Heart left ventricle (tissue), 16 donors: ENCODE measurements around the gene QRICH1. TPM values are rescaled to one million over a fixed set of nuclear protein-coding genes. Genes with fewer than 3 reads are reported as not detected.
A peak's percentile ranks its signal among the peaks of the same experiment; 100 is the strongest.

Source experiments
- ATAC-seq, 4 donors: fragments of 200-7000 bp; cut with Tn5 transposase; one replicate each; pipeline ENCODE4 v1.9.1; 2020 to 2022; ENCODE audit warnings: moderate library complexity in 4 of 4, mild to moderate bottlenecking in 3 of 4, moderate number of reproducible peaks in 1 of 4
- DNase-seq, 5 donors: peaks; one replicate each; pipeline ENCODE4 v3.0.0-alpha.2; 2020
- H3K27ac ChIP-seq, 12 donors: fragments of 200-600 bp; sonication (generic) in 4 of 12; one replicate each; pipeline versions ENCODE4 v1.5.0 to v1.8.0; 2016 to 2022; ENCODE audit warnings: mild to moderate bottlenecking in 2 of 12
- H3K27me3 ChIP-seq, 9 donors: fragments of 200-600 bp; sonication (generic) in 2 of 9; one replicate each; pipeline versions ENCODE4 v1.5.1 to v1.8.0; 2016 to 2022; ENCODE audit warnings: mild to moderate bottlenecking in 3 of 9
- H3K36me3 ChIP-seq, 9 donors: fragments of 200-600 bp; sonication (generic) in 2 of 9; one replicate each; pipeline versions ENCODE4 v1.5.0 to v1.8.0; 2018 to 2022; ENCODE audit warnings: mild to moderate bottlenecking in 2 of 9
- H3K4me1 ChIP-seq, 12 donors: fragments of 200-600 bp; sonication (generic) in 4 of 12; one replicate each; pipeline versions ENCODE4 v1.5.0 to v1.8.0; 2016 to 2022; ENCODE audit warnings: mild to moderate bottlenecking in 3 of 12
- H3K4me3 ChIP-seq, 12 donors: fragments of 200-600 bp; sonication (generic) in 4 of 12; one replicate each; pipeline versions ENCODE4 v1.5.0 to v1.8.0; 2017 to 2022; ENCODE audit warnings: mild to moderate bottlenecking in 9 of 12, moderate library complexity in 4 of 12
- H3K9me3 ChIP-seq, 12 donors: fragments of 200-600 bp; sonication (generic) in 4 of 12; one replicate each; pipeline versions ENCODE4 v1.5.0 to v1.8.0; 2016 to 2022; ENCODE audit warnings: mild to moderate bottlenecking in 1 of 12
- CTCF ChIP-seq, 12 donors: fragments of 200-600 bp; sonication (generic) in 4 of 12; IDR thresholded peaks; one replicate each; pipeline versions ENCODE4 v1.5.0 to v1.8.0; 2018 to 2022; ENCODE audit warnings: antibody characterized with exemption in 12 of 12, mild to moderate bottlenecking in 5 of 12
- POLR2A ChIP-seq, 2 donors: fragments of 450-650 bp; IDR thresholded peaks; one replicate each; pipeline ENCODE4 v1.6.1; 2017; ENCODE audit warnings: antibody characterized with exemption in 2 of 2, mild to moderate bottlenecking in 2 of 2, moderate library complexity in 2 of 2
- WGBS, 4 donors: extraction: QIAGEN DNeasy Blood & Tissue Kit in 2 of 4; methylation state at CpG; one replicate each; pipeline versions ENCODE4 v1.1.5 to v1.1.7; 2013 to 2018; 5-methylcytosine and 5-hydroxymethylcytosine counted together
- intact Hi-C, 10 donors: fragments of 100-400 bp; cut with DNase I; formaldehyde crosslinking; loops; one replicate each; pipeline versions ENCODE4 v1.11.1 to v1.14.2; 2022
- polyA plus RNA-seq, 2 donors: library from polyadenylated mRNA; stranded (reverse); fragments of 200-250 nt; gene quantifications; one replicate each; pipeline ENCODE4 v1.2.3, GENCODE V29; 2013
- total RNA-seq, 9 donors: library from RNA; depleted of rRNA in 2 of 9; stranded (reverse); fragments of >200 nt in 2 of 9; fragmentation: NEBNext Ultra II Directional in 3 of 9; extraction: Animal tissue kit (Norgen Biotek cat#: 25700) in 3 of 9; gene quantifications; one replicate each; pipeline versions ENCODE4 v1.1.0 to v1.2.4, GENCODE V29; 2016 to 2023
- donor health status: ischemic (EF 13 %, LVEDD 7.1; RV severe dilation, severe dysfunction).
- donor health status: healthy with polysubstance abuse.
- donor health status: DM: no; HTN: yes; CAD: no.
- donor health status: DM: no; HTN: no; CAD: no.
- donor health status: ischemic (EF 25% LVEDD 6.9; RV normal size, moderate dysfunction).
- donor health status: ischemic (EF 25% LVEDD 5.7; RV mildly dilated, moderate dysfunction).
- donor health status: healthy.
- donor health status: DM: yes; HTN: yes; CAD: no.
- donor health status: ischemic (EF 35%, LVEDD 5.7; RV mildly dilated, moderate dysfunction).
- donor health status: nonischemic (EF 11% LVEDD 7.7; RV severe dilation, severe dysfunction).
- donor health status: DM: yes; HTN: yes; CAD: no.
- donor health status: PGD.
- donor health status: ischemic (EF 29% LVEDD 5.4; RV normal size, mild dysfunction).
- donor health status: nonischemic (EF 23%, LVEDD 6.1; RV moderate dilation, normal function).

Gene QRICH1
- total and polyA plus RNA-seq, 11 donors = 20.0 to 91.6 (median 54.9) TPM

GRCh38 chr3:48996640-48997039 lies 97.2 kb downstream of the QRICH1 start:
- Histone ChIP-seq H3K27ac (no peak overlapping the region), H3K4me3 (no peak overlapping the region), H3K27me3 (no peaks in the 10 kb centered on the region), H3K36me3 (peaks cover 0 to 32% (median 3%) of the 10 kb centered on the region in 9 donors), H3K9me3 (no peaks in the 10 kb centered on the region), H3K4me1 (peaks cover 0 to 8% (median 5%) of the 10 kb centered on the region in 12 donors)
- DNase-seq (no peak), ATAC-seq (no peak)
- intact Hi-C loops = no loop called here
- TF ChIP-seq CTCF (IDR thresholded peaks at IDR 0.05) (no peak), POLR2A (IDR thresholded peaks at IDR 0.05) (no peak)
- WGBS, 4 donors = 93 to 97% (median 96%) methylated on average over 7 to 8 of the region's 8 CpGs

GRCh38 chr3:48993834-48994233 lies 100.0 kb downstream of the QRICH1 start:
- intact Hi-C loops = loop anchor here in 1 of 10 donors (5.0 kb wide), 1 partner anchor 453 kb away; no protein-coding TSS in a partner anchor
- no peak for ATAC-seq
- Histone ChIP-seq H3K9me3 (no peaks in the 10 kb centered on the region), H3K4me1 (peaks cover 0 to 31% (median 20%) of the 10 kb centered on the region in 12 donors), H3K27me3 (no peaks in the 10 kb centered on the region), H3K36me3 (peaks cover 0 to 28% (median 3%) of the 10 kb centered on the region in 9 donors), H3K27ac (no peak overlapping the region), H3K4me3 (no peak overlapping the region)
- no peak for DNase-seq
- TF ChIP-seq CTCF (IDR thresholded peaks at IDR 0.05) (no peak), POLR2A (IDR thresholded peaks at IDR 0.05) (no peak)

- Histone ChIP-seq H3K27me3 (no peaks in the 10 kb centered on the region), H3K27ac (peak overlapping the region in 9 of 12 donors; percentile 73 to 98 (median 91)), H3K4me3 (peak overlapping the region in 4 of 12 donors; percentile 94 to 95 (median 95)), H3K4me1 (peaks cover 0 to 36% (median 22%) of the 10 kb centered on the region in 12 donors), H3K9me3 (no peaks in the 10 kb centered on the region), H3K36me3 (peaks cover 0 to 23% (median 1%) of the 10 kb centered on the region in 9 donors)
- no peak for TF ChIP-seq CTCF (IDR thresholded peaks at IDR 0.05)
- intact Hi-C loops = loop anchor here in 1 of 10 donors (5.0 kb wide), 1 partner anchor 455 kb away; no protein-coding TSS in a partner anchor
- no peak for DNase-seq
- ATAC-seq = no peak
- 69 to 80% (median 76%) methylated on average over 5 of the region's 5 CpGs for WGBS, 4 donors
Observed at GRCh38 chr3:48991851-48992545, 101.9 kb downstream of the QRICH1 start.

GRCh38 chr3:48990636-48991469 lies 103.0 kb downstream of the QRICH1 start:
- H3K36me3 ChIP-seq = peaks cover 0 to 20% (median 11%) of the 10 kb centered on the region in 9 donors
- no peaks in the 10 kb centered on the region for H3K27me3 ChIP-seq
- peak overlapping the region; percentile 68 to 98 (median 90) for H3K27ac ChIP-seq
- WGBS, 4 donors = 5 to 7% (median 6%) methylated on average over 22 to 40 of the region's 40 CpGs
- no peak for TF ChIP-seq CTCF (IDR thresholded peaks at IDR 0.05)
- TF ChIP-seq POLR2A (IDR thresholded peaks at IDR 0.05) = no peak
- H3K4me1 ChIP-seq = peaks cover 0 to 36% (median 22%) of the 10 kb centered on the region in 12 donors
- intact Hi-C loops = loop anchor here in 1 of 10 donors (5.0 kb wide), 1 partner anchor 456 kb away; no protein-coding TSS in a partner anchor
- ATAC-seq (peak; percentile 3 to 35 (median 26)), DNase-seq (peak in 1 of 5 donors; percentile 58)
- no peaks in the 10 kb centered on the region for H3K9me3 ChIP-seq
- peak overlapping the region; percentile 63 to 95 (median 87) for H3K4me3 ChIP-seq
